GM19468 (cell line): ENCODE data around the gene GRHL3.
"Not testable (repeated sequence)": the region's sequence is repeated elsewhere in the genome, so short reads cannot be mapped to it uniquely, and the experiment has no call there.

Source experiments
- ATAC-seq: cut with Tn5 transposase; IDR thresholded peaks from one replicate; pipeline ENCODE4 v1.9.1; 2021; ENCODE audit warnings: mild to moderate bottlenecking, moderate library complexity, moderate number of reproducible peaks; ENCODE audit not compliant: unreplicated experiment; ENCODE audit errors: extremely low read depth

Gene GRHL3

GRCh38 chr1:24319312-24319863 lies at the start of gene GRHL3:
Gene GRHL3, plus strand, starts transcription at chr1:24319357. Its CDS starts 195 bp downstream, at chr1:24319552.
- ATAC-seq = no peak

DNA sequence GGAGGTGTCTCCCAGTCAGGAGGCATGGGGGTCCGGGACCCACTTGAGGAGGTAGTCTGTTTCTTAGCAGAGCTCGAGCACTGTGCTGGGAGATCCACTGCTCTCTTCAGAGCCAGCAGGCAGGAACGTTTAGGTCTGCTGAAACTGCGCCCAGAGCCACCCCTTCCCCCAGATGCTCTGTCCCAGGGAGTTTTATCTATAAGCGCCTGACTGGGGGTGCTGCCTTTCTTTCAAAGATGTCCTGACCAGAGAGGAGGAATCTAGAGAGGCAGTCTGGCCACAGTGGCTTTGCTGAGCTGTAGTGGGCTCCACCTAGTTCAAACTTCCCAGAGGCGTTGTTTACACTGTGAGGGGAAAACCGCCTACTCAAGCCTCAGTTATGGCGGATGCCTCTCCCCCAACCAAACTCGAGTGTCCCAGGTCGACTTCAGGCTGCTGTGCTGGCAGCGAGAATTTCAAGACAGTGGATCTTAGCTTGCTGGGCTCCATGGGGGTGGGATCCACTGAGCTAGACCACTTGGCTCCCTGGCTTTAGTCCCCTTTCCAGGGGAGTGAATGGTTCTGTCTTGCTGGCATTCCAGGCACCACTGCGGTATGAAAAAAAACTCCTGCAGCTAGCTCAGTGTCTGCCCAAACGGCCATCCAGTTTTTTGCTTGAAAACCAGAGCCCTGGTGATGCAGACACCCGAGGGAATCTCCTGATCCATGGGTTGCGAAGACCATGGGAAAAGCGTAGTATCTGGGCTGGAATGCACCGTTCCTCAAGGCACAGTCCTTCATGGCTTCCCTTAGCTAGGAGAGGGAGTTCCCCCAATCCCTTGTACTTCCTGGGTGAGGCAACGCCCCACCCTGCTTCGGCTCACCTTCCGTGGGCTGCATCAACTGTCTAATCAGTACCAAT lies 44.7 kb upstream of the GRHL3 start:
- ATAC-seq = not testable (repeated sequence)

GRCh38 chr1:24275104-24275410 lies 44.1 kb upstream of the GRHL3 start:
- ATAC-seq = no peak

DNA sequence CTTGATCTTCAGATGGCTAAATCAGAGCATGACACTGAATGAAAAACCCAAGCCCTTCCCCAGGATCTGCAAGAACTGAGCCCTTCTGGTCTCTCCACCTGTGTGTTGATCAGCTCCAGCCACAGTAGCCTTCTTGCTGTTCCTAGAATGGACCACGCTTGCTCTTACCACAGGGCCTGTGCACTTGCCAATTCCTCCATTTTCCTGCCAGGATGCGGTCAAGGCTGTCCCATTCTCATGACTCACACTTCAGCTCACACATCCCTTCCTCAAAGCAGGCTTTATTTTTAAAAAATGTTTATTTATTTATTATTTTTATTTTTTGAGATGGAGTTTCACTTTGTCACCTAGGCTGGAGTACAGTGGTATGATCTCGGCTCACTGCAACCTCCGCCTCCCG lies 43.6 kb upstream of the GRHL3 start:
- no peak for ATAC-seq

- no peak for ATAC-seq
Observed at GRCh38 chr1:24276791-24277190, 42.4 kb upstream of the GRHL3 start.

GRCh38 chr1:24277420-24278169 lies 41.6 kb upstream of the GRHL3 start:
- ATAC-seq = no peak

DNA sequence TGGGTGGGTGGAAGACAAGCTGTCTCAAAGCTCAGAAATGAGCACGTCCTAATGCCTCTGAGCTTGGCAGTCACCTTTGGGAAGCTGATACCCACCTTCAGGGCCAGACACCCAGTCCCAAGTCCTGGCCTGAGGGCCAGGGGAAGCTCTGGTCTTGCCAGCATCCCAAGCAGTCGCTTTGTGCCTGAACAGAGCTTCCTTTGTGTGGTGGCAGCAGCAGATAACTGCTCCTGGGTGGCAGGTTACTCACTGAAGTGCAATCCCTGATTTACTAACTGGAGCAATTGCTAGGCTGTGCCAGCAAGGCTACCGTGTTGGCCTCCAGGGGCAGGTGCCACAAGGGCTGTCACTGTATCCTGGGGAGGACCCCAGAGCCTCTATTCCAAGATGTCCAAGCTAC lies 40.4 kb upstream of the GRHL3 start:
- no peak for ATAC-seq

DNA sequence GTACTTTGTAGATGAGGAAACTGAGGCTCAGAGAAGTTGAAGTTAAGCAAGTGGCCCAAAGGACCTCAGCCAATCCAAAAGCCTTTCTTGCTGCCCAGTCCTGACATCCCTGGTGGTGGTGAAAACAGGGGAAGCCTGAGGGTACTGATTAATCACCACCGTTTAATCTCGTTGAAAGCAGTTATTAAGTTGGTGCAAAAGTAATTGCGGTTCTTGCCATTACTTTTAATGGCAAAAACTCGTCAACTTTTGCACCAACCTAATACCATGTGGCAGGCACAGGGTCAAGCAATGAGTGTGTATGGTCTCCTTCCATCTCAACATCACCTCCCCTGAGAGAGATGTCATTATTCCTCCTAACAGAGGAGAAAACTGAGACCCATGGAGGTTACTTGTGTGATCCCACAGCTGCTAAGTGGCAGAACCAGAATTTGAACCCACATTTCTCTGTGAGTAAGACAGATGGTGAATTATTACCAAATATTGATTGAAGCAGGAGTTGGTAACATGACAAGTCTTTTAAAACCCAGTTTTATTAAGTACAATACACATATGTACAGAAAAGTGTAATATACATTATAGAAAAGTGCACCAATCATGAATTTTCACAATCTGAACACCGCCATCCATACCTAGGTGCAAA lies 39.4 kb upstream of the GRHL3 start:
- no peak for ATAC-seq

DNA sequence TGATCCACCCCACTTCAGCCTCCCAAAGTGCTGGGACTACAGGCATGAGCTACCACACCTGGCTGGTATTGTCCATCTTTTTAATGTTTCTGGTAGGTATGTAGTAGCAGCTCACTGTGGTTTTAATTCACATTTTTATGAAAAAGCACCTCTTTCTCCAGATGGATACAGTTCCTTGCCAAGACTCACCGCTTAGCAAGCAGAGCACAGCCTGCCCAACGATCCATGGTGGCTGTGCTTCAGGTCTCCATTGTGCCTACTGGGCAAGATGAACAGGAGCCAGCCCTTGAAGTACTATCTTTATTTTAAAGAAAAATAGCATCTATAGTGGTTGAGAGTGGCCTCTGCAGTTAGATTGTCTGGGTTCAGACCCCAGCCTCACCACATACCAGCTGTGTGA lies 37.6 kb upstream of the GRHL3 start:
- ATAC-seq = no peak

- ATAC-seq = no peak
Observed at GRCh38 chr1:24282491-24282890, 36.7 kb upstream of the GRHL3 start.

DNA sequence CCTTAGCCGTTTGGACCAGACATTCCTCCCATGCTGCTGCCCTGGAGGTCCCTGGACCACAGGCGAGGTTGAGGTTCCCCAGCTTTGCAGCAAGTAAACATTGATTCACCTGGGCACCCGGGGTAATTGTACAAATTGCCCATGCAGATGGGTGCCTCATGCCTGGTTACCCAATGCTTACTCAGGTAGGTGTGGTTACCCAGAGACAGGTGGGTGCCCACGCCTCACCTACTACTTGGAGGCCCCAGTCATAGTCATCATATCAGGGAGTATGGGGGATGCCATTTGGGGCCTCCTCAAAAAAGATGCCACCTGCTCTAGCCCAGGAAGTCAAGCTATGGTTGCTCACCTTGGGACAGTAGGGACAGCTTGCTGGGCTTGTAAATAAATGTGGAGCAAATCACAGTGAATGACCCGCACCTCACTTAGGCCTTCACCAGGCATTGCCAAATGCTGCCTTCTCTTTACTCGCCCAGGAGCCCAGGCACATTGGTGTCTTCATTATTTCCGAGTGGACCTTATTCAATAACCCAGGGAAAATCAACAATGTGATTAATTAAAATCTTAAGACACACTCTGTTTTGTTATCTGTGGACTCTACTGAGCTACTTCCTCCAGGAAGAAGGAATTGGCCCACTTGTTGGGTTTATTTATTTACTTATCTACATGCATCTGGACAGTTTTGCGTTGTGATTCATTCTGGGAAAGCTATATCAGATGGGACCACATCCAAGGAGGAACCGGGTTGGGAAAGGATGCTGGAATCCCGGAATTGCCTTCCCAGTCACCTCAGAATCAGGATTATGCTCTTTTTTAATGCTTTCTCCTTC lies 35.6 kb upstream of the GRHL3 start:
- no peak for ATAC-seq

DNA sequence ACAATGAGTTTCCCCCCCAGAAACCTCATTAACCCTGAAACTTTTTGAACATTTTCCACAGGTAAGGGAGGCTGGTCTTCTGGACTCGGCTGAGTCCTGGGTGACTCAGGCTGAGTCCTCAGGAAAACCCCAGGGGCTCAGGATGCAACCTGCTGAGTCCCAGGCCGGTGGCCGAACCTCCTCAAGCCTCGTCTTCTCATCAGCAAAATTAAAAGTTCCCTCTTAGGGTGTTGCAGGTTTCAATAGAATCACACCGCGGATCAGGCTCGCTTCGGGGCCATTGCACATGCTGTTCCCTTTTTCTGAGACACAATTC lies 35.0 kb upstream of the GRHL3 start:
- ATAC-seq = no peak

- no peak for ATAC-seq
Observed at GRCh38 chr1:24285231-24285630, 33.9 kb upstream of the GRHL3 start.

- ATAC-seq = no peak
Observed at GRCh38 chr1:24286246-24287010, 32.7 kb upstream of the GRHL3 start.

GRCh38 chr1:24287779-24288178 lies 31.4 kb upstream of the GRHL3 start:
- ATAC-seq = not testable (repeated sequence)

- no peak for ATAC-seq
Observed at GRCh38 chr1:24288479-24288878, 30.7 kb upstream of the GRHL3 start.

DNA sequence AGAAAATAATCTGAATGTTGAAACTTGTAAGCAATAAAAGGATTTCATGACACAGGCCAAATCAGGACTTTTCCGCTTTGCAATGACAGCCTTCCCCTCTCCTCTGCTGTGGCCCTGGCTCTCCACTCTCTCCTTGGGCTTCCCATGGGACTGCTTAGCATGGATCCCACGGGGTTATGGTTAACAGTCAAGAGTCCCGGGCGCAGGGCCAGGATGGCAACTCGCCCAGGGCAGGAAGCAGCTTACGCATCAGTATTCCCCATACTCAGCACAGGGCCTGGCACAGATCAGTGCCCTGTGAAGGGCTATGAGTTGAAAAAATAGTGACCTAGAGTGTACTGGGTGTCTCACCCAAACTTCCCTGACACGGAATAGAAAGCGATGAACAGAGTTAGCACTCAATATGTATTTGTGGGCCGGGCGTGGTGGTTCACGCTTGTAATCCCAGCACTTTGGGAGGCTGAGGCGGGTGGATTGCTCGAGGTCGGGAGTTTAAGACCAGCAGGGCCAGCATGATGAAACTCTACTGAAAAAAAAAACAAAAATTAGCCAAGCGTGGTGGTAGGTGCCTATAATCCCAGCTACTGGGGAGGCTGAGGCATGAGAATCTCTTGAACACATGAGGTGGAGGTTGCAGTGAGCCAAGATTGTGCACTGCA lies 29.1 kb upstream of the GRHL3 start:
- ATAC-seq = no peak

DNA sequence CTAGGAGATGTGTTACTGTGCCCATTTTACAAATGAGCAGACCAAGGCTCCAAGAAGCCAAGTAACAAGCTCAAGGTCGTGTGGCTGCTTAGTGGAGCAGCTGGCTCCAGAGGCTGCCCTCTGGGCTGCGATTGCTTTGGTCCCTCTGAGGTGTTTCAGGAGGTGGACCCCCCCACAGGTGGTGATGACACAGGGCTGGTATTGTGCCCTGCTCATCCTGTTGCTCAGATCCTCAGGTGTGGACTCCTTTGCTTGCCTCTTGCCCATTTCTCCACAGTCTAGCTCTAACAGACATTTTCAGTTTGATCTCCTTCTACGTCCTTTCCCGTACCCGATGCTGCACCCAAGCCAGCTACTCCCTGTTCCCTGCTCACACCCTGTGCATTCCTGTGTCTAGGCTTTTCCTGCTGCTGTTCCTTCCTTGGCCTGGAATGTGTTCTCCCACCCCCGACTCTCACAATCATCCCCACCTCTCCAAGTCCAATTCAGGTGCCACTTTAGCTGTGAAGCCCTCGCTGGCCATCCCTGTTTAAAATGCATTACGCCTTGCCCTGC lies 28.1 kb upstream of the GRHL3 start:
- ATAC-seq = no peak

- no peak for ATAC-seq
Observed at GRCh38 chr1:24292103-24292502, 27.1 kb upstream of the GRHL3 start.
